Measurements from ENCODE around the gene PTPRR.

- no peak for TF ChIP-seq CTCF (IDR thresholded peaks at IDR 0.05; ENCODE audit: low read depth, low read length, poor library complexity, severe bottlenecking)
- TF ChIP-seq EZH2phosphoT487 (IDR thresholded peaks at IDR 0.05; ENCODE audit: borderline replicate concordance, low read length): no peak
Measured at GRCh38 chr12:70660002-70660604, 260.4 kb downstream of the PTPRR start.

All from DOHH2 (cell line).